Measurements from ENCODE around the gene TRPM4.

DNA sequence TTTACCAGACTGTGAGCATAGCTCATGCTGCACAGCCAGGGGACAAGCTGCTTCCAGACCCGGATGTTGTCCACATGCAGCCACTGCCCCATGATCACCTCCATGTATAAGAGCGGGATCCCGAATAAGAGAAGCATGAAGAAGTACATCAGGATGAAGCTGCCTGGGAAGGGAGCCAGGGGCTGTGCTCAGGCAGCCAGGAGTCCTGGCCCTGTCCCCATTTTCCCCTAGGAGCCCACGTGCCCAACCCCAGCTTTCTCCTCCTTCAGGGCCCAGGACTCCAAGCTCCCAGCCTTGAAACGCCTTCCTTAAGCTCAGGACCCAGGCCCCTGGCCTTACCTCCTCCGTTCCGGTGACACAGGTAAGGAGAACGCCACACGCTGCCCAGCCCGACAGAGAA lies 98.1 kb downstream of the TRPM4 start:
- no peak for TF ChIP-seq ZNF354B (CRISPR knock-in tag; IDR thresholded peaks at IDR 0.05)
- TF ChIP-seq ZNF577 (CRISPR knock-in tag; IDR thresholded peaks at IDR 0.05; ENCODE audit: borderline replicate concordance, low read depth): no peak

Data from HepG2 (cell line).